ENCODE results near the gene LRP1-AS.
A peak's percentile ranks its signal among the peaks of the same experiment; 100 is the strongest.

Gene LRP1-AS

GRCh38 chr12:57146961-57147944, at the start of gene LRP1-AS:
Gene LRP1-AS, minus strand, starts transcription at chr12:57147619.
- DNase-seq (ENCODE audit: low spot score): no peak

GRCh38 chr12:57196956-57197355, 49.5 kb upstream of the LRP1-AS start:
- no peak for DNase-seq (ENCODE audit: low spot score)

GRCh38 chr12:57196439-57196838, 49.0 kb upstream of the LRP1-AS start:
- no peak for DNase-seq (ENCODE audit: low spot score)

- DNase-seq (ENCODE audit: low spot score): no peak
Observed at GRCh38 chr12:57195611-57196371, 48.4 kb upstream of the LRP1-AS start.

- no peak for DNase-seq (ENCODE audit: low spot score)
Observed at GRCh38 chr12:57195186-57195585, 47.8 kb upstream of the LRP1-AS start.

- no peak for DNase-seq (ENCODE audit: low spot score)
Observed at GRCh38 chr12:57194253-57194652, 46.8 kb upstream of the LRP1-AS start.

GRCh38 chr12:57193706-57194245, 46.4 kb upstream of the LRP1-AS start:
- DNase-seq (ENCODE audit: low spot score): no peak

GRCh38 chr12:57192920-57193319, 45.5 kb upstream of the LRP1-AS start:
- DNase-seq (ENCODE audit: low spot score): no peak

GRCh38 chr12:57191410-57191809, 44.0 kb upstream of the LRP1-AS start:
- no peak for DNase-seq (ENCODE audit: low spot score)

- no peak for DNase-seq (ENCODE audit: low spot score)
Observed at GRCh38 chr12:57190821-57191220, 43.4 kb upstream of the LRP1-AS start.

- no peak for DNase-seq (ENCODE audit: low spot score)
Observed at GRCh38 chr12:57190037-57190436, 42.6 kb upstream of the LRP1-AS start.

- no peak for DNase-seq (ENCODE audit: low spot score)
Observed at GRCh38 chr12:57188090-57188425, 40.6 kb upstream of the LRP1-AS start.

- no peak for DNase-seq (ENCODE audit: low spot score)
Observed at GRCh38 chr12:57187222-57188089, 40.0 kb upstream of the LRP1-AS start.

- no peak for DNase-seq (ENCODE audit: low spot score)
Observed at GRCh38 chr12:57185906-57186508, 38.6 kb upstream of the LRP1-AS start.

- no peak for DNase-seq (ENCODE audit: low spot score)
Observed at GRCh38 chr12:57185403-57185802, 38.0 kb upstream of the LRP1-AS start.

GRCh38 chr12:57183939-57184725, 36.7 kb upstream of the LRP1-AS start:
- DNase-seq (ENCODE audit: low spot score): no peak

GRCh38 chr12:57182918-57183575, 35.6 kb upstream of the LRP1-AS start:
- peak; percentile 84 for DNase-seq (ENCODE audit: low spot score)

- no peak for DNase-seq (ENCODE audit: low spot score)
Observed at GRCh38 chr12:57181561-57182155, 34.2 kb upstream of the LRP1-AS start.

GRCh38 chr12:57181072-57181471, 33.7 kb upstream of the LRP1-AS start:
- DNase-seq (ENCODE audit: low spot score): no peak
